Glutamatergic neuron (in vitro differentiated cells): ENCODE results near the gene ROR1. TPM values are rescaled to one million over a fixed set of nuclear protein-coding genes. Genes with fewer than 3 reads are reported as not detected.

ENCODE experiments used
- DNase-seq: peaks from one replicate; pipeline ENCODE4 v3.0.0; 2022
- H3K27ac Mint-ChIP-seq: one replicate; pipeline ENCODE4 v1.8.0; 2020; ENCODE audit warnings: mild to moderate bottlenecking, mixed read lengths, inconsistent platforms; ENCODE audit not compliant: unreplicated experiment
- H3K27me3 Mint-ChIP-seq: one replicate; pipeline ENCODE4 v1.8.0; 2020; ENCODE audit warnings: mild to moderate bottlenecking, moderate library complexity, mixed read lengths, inconsistent platforms; ENCODE audit not compliant: unreplicated experiment
- H3K36me3 Mint-ChIP-seq: one replicate; pipeline ENCODE4 v1.8.0; 2020; ENCODE audit warnings: mild to moderate bottlenecking, mixed read lengths, inconsistent platforms; ENCODE audit not compliant: unreplicated experiment
- H3K4me1 Mint-ChIP-seq: one replicate; pipeline ENCODE4 v1.8.0; 2020; ENCODE audit warnings: mild to moderate bottlenecking, low read depth, mixed read lengths, inconsistent platforms; ENCODE audit not compliant: unreplicated experiment
- H3K4me3 Mint-ChIP-seq: one replicate; pipeline ENCODE4 v1.8.0; 2020; ENCODE audit warnings: mild to moderate bottlenecking, mixed read lengths, inconsistent platforms; ENCODE audit not compliant: unreplicated experiment
- H3K9me3 Mint-ChIP-seq: one replicate; pipeline ENCODE4 v1.8.0; 2020; ENCODE audit warnings: mild to moderate bottlenecking, moderate library complexity, mixed read lengths, inconsistent platforms; ENCODE audit not compliant: unreplicated experiment
- total RNA-seq: library from RNA; stranded (reverse); fragmentation: NEBNext Ultra II Directional; extraction: Animal tissue kit (Norgen Biotek cat#: 25700); gene quantifications from one replicate; pipeline ENCODE4 v1.2.1, GENCODE V29; 2021; ENCODE audit not compliant: unreplicated experiment
- TF ChIP-seq, protein P1 (sequence below): fragments of 200-600 bp; sonication (generic); IDR thresholded peaks from one replicate; pipeline ENCODE4 v1.5.0; 2021; ENCODE audit not compliant: partially characterized antibody, unreplicated experiment

The ROR1 gene
- total RNA-seq, 1 donor from 2014 or later = 11.3 TPM

DNA sequence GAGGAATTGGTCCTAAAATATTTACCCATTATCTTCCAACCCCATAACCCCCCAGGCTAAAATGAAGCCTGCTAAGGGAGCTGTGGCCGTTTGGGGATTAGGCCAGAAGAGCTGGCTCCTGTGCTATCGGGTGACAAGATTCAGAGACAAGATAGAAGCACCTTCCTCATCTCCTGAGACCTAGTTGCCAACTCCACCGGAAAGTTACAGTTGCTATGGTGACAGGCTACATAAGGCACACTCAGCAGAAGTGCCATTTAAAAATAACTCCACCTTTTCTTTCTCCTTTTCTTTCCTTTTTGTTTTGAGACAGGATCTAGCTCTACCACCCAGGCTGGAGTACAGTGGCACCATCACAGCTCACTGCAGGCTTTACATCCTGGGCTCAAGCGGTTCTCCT, 43.6 kb upstream of the ROR1 start:
- peak overlapping the region; percentile 18 for H3K27ac Mint-ChIP-seq
- H3K4me3 Mint-ChIP-seq = no peak overlapping the region
- no peak for DNase-seq
- no peaks in the 10 kb centered on the region for H3K27me3 Mint-ChIP-seq
- peaks cover 7% of the 10 kb centered on the region for H3K36me3 Mint-ChIP-seq
- TF ChIP-seq, protein P1, sequence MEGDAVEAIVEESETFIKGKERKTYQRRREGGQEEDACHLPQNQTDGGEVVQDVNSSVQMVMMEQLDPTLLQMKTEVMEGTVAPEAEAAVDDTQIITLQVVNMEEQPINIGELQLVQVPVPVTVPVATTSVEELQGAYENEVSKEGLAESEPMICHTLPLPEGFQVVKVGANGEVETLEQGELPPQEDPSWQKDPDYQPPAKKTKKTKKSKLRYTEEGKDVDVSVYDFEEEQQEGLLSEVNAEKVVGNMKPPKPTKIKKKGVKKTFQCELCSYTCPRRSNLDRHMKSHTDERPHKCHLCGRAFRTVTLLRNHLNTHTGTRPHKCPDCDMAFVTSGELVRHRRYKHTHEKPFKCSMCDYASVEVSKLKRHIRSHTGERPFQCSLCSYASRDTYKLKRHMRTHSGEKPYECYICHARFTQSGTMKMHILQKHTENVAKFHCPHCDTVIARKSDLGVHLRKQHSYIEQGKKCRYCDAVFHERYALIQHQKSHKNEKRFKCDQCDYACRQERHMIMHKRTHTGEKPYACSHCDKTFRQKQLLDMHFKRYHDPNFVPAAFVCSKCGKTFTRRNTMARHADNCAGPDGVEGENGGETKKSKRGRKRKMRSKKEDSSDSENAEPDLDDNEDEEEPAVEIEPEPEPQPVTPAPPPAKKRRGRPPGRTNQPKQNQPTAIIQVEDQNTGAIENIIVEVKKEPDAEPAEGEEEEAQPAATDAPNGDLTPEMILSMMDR = no peak
- peaks cover 4% of the 10 kb centered on the region for H3K9me3 Mint-ChIP-seq
- H3K4me1 Mint-ChIP-seq = peaks cover 9% of the 10 kb centered on the region

DNA sequence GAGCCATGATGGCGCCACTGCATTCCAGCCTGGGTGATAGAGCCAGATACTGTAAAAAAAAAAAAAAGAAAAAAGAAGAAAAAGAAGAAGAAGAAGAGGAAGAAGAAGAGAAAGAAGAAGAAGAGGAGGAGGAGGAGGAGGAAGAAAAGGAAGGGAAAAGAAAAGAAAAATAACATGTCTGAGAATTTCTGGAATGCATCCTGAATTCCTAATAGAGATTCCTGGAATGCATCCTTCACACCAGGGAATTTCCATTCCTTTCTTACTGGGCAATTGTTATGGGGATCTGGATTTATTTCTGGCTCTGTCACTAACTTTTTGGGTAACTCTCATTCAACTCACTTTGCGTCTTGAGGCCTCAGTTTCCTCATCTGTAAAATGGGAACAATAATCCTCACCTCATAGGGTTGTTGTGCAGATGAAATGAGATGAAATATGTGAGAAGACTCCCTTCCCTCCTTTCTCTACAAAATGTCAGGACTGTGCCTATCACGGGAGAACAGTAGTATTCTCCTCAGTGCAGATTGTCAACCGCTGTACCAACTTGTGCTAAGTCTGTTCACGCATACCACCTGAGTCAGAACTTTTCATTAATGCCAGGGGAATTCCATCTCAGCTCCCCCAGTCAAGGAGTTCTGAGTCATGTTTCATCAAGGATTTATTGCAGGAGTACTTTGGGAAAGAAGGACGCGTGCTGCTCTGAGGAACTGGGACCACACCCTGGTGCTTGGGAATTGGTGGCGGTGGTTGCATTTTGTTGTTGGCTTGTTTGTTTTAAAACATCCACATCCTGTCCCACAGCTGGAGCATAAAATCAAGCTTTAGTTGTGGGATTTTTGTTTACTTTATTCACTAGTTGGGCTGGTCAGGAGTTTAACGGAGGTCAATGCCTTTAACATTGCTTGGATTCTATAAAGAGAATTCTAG, 42.4 kb upstream of the ROR1 start:
- H3K27me3 Mint-ChIP-seq = no peaks in the 10 kb centered on the region
- no peak overlapping the region for H3K27ac Mint-ChIP-seq
- no peak for DNase-seq
- peaks cover 14% of the 10 kb centered on the region for H3K36me3 Mint-ChIP-seq
- no peak overlapping the region for H3K4me3 Mint-ChIP-seq
- H3K4me1 Mint-ChIP-seq = peaks cover 9% of the 10 kb centered on the region
- H3K9me3 Mint-ChIP-seq = peaks cover 4% of the 10 kb centered on the region
- TF ChIP-seq, protein P1 = no peak

DNA sequence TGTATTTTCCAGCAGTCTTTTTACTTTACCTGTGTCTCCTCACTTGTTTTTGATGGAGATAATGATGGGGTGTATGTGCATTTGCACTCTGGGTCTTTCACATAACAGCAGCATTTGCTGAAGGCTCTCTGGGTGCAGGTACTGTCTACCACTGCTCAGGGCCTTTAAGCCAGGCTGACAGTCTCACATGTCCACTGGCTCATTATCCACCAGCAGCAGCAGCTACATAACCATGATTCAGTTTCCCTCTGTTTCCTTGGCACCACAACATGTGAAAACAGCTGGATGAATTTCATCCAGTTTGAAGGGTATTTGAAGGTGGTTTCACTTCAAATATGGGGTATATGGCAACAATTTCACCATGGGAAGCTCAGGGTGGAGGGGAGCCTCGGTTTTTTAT, 41.2 kb upstream of the ROR1 start:
- TF ChIP-seq, protein P1 = no peak
- Mint-ChIP-seq H3K4me3 (no peak overlapping the region), H3K9me3 (peaks cover 3% of the 10 kb centered on the region), H3K4me1 (peaks cover 9% of the 10 kb centered on the region), H3K27ac (no peak overlapping the region), H3K27me3 (no peaks in the 10 kb centered on the region), H3K36me3 (peaks cover 24% of the 10 kb centered on the region)
- no peak for DNase-seq

DNA sequence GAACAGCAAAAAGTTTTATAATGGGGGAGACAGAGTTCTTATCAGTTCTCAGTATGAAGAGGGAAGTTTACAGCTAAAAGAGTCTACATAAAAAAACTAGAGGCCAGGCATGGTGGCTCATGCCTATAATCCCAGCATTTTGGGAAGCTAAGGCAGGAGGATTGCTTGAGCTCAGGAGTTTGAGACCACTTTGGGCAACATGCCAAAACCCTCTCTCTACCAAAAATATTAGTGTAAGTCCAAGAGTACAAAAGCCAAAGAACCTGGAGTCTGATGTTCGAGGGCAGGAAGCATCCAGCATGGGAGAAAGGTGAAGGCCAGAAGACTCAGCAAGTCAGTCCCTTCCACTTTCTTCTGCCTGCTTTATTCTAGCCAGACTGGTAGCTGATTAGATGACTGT, 35.0 kb upstream of the ROR1 start:
- Mint-ChIP-seq H3K36me3 (peaks cover 24% of the 10 kb centered on the region), H3K4me3 (no peak overlapping the region), H3K9me3 (no peaks in the 10 kb centered on the region), H3K4me1 (no peaks in the 10 kb centered on the region), H3K27ac (no peak overlapping the region), H3K27me3 (no peaks in the 10 kb centered on the region)
- TF ChIP-seq, protein P1 = no peak
- DNase-seq = no peak

DNA sequence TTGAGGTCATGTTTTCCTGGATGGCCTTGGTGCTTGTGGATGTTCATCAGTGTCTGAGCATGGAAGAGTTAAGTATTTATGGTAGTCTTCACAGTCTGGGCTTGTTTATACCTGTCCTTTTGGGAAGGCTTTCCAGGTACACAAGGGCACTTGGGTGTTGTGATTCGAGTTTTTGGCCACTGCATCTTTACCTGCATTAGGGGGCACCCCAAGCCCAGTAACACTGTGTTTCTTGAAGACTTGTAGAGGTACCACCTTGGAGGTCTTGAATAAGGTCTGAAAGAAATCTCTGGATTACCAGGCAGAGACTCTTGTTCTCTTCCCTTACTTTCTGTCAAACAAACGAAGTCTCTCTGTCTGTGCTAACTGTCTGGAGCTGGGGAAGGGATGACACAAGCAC, 34.4 kb upstream of the ROR1 start:
- Mint-ChIP-seq H3K27ac (no peak overlapping the region), H3K4me3 (no peak overlapping the region), H3K4me1 (no peaks in the 10 kb centered on the region), H3K27me3 (no peaks in the 10 kb centered on the region), H3K36me3 (peaks cover 24% of the 10 kb centered on the region), H3K9me3 (no peaks in the 10 kb centered on the region)
- TF ChIP-seq, protein P1 = no peak
- no peak for DNase-seq
